HepG2 (cell line): ENCODE results near the gene CCDC117. TPM values are rescaled to one million over a fixed set of nuclear protein-coding genes. Genes with fewer than 3 reads are reported as not detected.

Experiments
- CEBPG ChIP-seq: IDR thresholded peaks from 2 replicates; pipeline ENCODE4 v1.6.1; 2016
- HMGA1 ChIP-seq: sonication (generic); formaldehyde crosslinking; conservative IDR thresholded peaks from 2 replicates; pipeline ENCODE4 v1.4.0; 2020; ENCODE audit warnings: missing genetic modification reagents
- HNRNPLL ChIP-seq: fragments of 200-400 bp; formaldehyde crosslinking; IDR thresholded peaks from 2 replicates; pipeline ENCODE4 v1.6.1; 2017; ENCODE audit warnings: mild to moderate bottlenecking, low read depth, low read length; ENCODE audit not compliant: poor library complexity, severe bottlenecking
- HOXA5 ChIP-seq: sonication (generic); formaldehyde crosslinking; IDR thresholded peaks from 2 replicates; pipeline ENCODE4 v1.4.0; 2020; ENCODE audit warnings: missing genetic modification reagents
- KDM5B ChIP-seq: sonication (generic); formaldehyde crosslinking; IDR thresholded peaks from 2 replicates; pipeline ENCODE4 v1.4.0; 2020; ENCODE audit warnings: missing genetic modification reagents, mild to moderate bottlenecking, borderline replicate concordance
- NR3C1 ChIP-seq: sonication (generic); formaldehyde crosslinking; IDR thresholded peaks from 2 replicates; pipeline ENCODE4 v1.4.0; 2020; ENCODE audit warnings: missing genetic modification reagents
- SAFB2 ChIP-seq: sonication (generic); formaldehyde crosslinking; IDR thresholded peaks from 2 replicates; pipeline ENCODE4 v1.5.1; 2020; ENCODE audit warnings: missing genetic modification reagents, low read depth, mild to moderate bottlenecking, borderline replicate concordance
- SIX4 ChIP-seq: sonication (generic); formaldehyde crosslinking; IDR thresholded peaks from 2 replicates; pipeline ENCODE4 v1.4.0; 2020; ENCODE audit warnings: missing genetic modification reagents
- SRSF1 ChIP-seq: fragments of 200-400 bp; formaldehyde crosslinking; optimal IDR thresholded peaks from 2 replicates; pipeline ENCODE3; 2017; ENCODE audit warnings: mild to moderate bottlenecking, low read depth, low read length, moderate library complexity
- TEAD3 ChIP-seq: optimal IDR thresholded peaks from 2 replicates; pipeline ENCODE3; 2016; ENCODE audit warnings: borderline replicate concordance
- WIZ ChIP-seq: sonication (generic); formaldehyde crosslinking; IDR thresholded peaks from 2 replicates; pipeline ENCODE4 v1.5.1; 2020; ENCODE audit warnings: mild to moderate bottlenecking, missing genetic modification reagents
- YY1 ChIP-seq: IDR thresholded peaks from 2 replicates; pipeline ENCODE4 v1.6.1; 2011; ENCODE audit warnings: low read length, low read depth, moderate library complexity, mild to moderate bottlenecking; ENCODE audit not compliant: insufficient read depth, insufficient replicate concordance
- ZFP37 ChIP-seq: sonication (generic); formaldehyde crosslinking; IDR thresholded peaks from 2 replicates; pipeline ENCODE4 v1.4.0; 2020; ENCODE audit warnings: missing genetic modification reagents, borderline replicate concordance
- ZFY ChIP-seq: sonication (generic); formaldehyde crosslinking; IDR thresholded peaks from 2 replicates; pipeline ENCODE4 v1.4.0; 2020; ENCODE audit warnings: missing genetic modification reagents
- ZNF354B ChIP-seq: sonication (generic); formaldehyde crosslinking; IDR thresholded peaks from 2 replicates; pipeline ENCODE4 v1.8.0; 2022; ENCODE audit warnings: mild to moderate bottlenecking, missing genetic modification reagents
- ZNF367 ChIP-seq: sonication (generic); formaldehyde crosslinking; IDR thresholded peaks from 2 replicates; pipeline ENCODE4 v1.4.0; 2020; ENCODE audit warnings: missing genetic modification reagents, borderline replicate concordance
- ZNF562 ChIP-seq: sonication (generic); formaldehyde crosslinking; IDR thresholded peaks from 2 replicates; pipeline ENCODE4 v1.8.0; 2022; ENCODE audit warnings: missing genetic modification reagents, borderline replicate concordance
- ZNF616 ChIP-seq: sonication (generic); formaldehyde crosslinking; IDR thresholded peaks from 2 replicates; pipeline ENCODE4 v1.5.0; 2020; ENCODE audit warnings: low read depth, mild to moderate bottlenecking, missing genetic modification reagents
- ZNF790 ChIP-seq: sonication (generic); formaldehyde crosslinking; IDR thresholded peaks from 2 replicates; pipeline ENCODE4 v1.8.0; 2022; ENCODE audit warnings: missing genetic modification reagents, mild to moderate bottlenecking, borderline replicate concordance
- polyA plus RNA-seq, 8 experiments: library from polyadenylated mRNA; depleted of rRNA in 3 of 8; stranded (reverse) in 7 of 8; unstranded in 1 of 8; fragments of >200 nt; fragmentation: Illumina TruSeq in 4 of 8; extraction: Trizol in 4 of 8; gene quantifications; 2 replicates each; pipeline versions ENCODE4 v1.2.1 to v1.2.3, GENCODE V29; 2011 to 2016; ENCODE audit warnings: low read depth in 4 of 8, missing spikeins in 1 of 8, mixed read lengths in 1 of 8; ENCODE audit not compliant: insufficient read depth in 1 of 8
- total RNA-seq, 5 experiments: library from RNA; depleted of rRNA; stranded (reverse); fragments of >200 nt; fragmentation: Illumina TruSeq; extraction: Trizol; gene quantifications; 2 replicates each; pipeline ENCODE4 v1.2.3, GENCODE V29; 2016; ENCODE audit warnings: low read depth in 1 of 5
- TF ChIP-seq, protein P1 (sequence below): sonication (generic); formaldehyde crosslinking; IDR thresholded peaks from 2 replicates; pipeline ENCODE4 v1.5.0; 2020; ENCODE audit warnings: mild to moderate bottlenecking, low read depth, missing genetic modification reagents, borderline replicate concordance
- TF ChIP-seq, protein P2 (sequence below): sonication (generic); formaldehyde crosslinking; IDR thresholded peaks from 2 replicates; pipeline ENCODE4 v1.4.0; 2020; ENCODE audit warnings: missing genetic modification reagents
- TF ChIP-seq, protein P3 (sequence below): IDR thresholded peaks from 2 replicates; pipeline ENCODE4 v1.6.1; 2016; ENCODE audit warnings: missing compliant biosample characterization, missing genetic modification reagents, borderline replicate concordance
- TF ChIP-seq, protein P4 (sequence below): sonication (generic); formaldehyde crosslinking; IDR thresholded peaks from 2 replicates; pipeline ENCODE4 v1.9.0; 2021; ENCODE audit warnings: missing genetic modification reagents, mild to moderate bottlenecking, borderline replicate concordance
- TF ChIP-seq, protein P5 (sequence below): sonication (generic); formaldehyde crosslinking; IDR thresholded peaks from 2 replicates; pipeline ENCODE4 v1.4.0; 2020; ENCODE audit warnings: missing genetic modification reagents, borderline replicate concordance

CCDC117 gene
- total and polyA plus RNA-seq, 2 of the 13 experiments (the other 11 are each of a cell fraction or from before 2014, with no cell fraction given) = 12.6 to 34.2 TPM

DNA sequence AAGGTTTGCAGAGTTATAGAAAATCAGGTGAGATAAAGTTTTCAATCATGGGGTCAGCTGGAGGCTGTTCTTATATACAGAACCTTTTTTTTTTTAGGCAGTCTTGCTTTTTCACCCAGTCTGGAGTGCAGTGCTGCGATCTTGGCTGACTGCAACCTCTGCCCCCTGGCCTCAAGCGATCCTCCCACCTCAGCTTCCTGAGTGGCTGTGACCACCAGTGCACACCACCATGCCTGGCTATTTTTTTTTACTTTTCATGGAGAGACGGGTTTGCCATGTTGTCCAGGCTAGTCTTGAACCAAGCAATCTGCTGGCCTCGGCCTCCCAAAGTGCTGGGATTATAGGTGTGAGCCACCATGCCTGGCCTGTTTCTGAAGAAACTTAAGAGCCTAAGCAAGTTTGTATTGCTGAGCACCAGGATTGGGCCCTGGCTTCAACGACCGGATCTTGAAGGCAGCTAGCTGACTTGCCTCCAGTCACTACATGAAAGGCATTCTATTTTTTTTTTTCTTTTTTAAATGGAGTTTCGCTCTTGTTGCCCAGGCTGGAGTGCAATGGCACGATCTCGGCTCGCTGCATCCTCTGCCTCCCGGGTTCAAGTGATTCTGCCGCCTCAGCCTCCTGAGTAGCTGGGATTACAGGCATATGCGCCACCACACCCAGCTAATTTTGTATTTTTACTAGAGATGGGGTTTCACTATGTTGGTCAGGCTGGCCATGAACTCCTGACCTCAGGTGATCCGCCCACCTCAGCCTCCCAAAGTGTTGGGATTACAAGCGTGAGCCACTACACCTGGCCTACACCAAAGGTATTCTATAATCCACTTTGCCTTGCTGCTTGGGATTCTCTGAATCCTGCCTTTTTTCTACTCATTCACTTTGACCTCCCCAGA lies 20.2 kb downstream of the CCDC117 start (continued):
- TF ChIP-seq ZNF790 (CRISPR knock-in tag) = no peak
- TF ChIP-seq SRSF1 = peak; percentile 32
- no peak for TF ChIP-seq ZNF354B (CRISPR knock-in tag)
- TF ChIP-seq, protein P1, sequence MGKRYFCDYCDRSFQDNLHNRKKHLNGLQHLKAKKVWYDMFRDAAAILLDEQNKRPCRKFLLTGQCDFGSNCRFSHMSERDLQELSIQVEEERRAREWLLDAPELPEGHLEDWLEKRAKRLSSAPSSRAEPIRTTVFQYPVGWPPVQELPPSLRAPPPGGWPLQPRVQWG (CRISPR knock-in tag) = no peak
- no peak for TF ChIP-seq YY1
- no peak for TF ChIP-seq ZNF562 (CRISPR knock-in tag)
- TF ChIP-seq, protein P2, sequence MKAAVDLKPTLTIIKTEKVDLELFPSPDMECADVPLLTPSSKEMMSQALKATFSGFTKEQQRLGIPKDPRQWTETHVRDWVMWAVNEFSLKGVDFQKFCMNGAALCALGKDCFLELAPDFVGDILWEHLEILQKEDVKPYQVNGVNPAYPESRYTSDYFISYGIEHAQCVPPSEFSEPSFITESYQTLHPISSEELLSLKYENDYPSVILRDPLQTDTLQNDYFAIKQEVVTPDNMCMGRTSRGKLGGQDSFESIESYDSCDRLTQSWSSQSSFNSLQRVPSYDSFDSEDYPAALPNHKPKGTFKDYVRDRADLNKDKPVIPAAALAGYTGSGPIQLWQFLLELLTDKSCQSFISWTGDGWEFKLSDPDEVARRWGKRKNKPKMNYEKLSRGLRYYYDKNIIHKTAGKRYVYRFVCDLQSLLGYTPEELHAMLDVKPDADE = no peak
- TF ChIP-seq HMGA1 (CRISPR knock-in tag) = no peak
- TF ChIP-seq WIZ (CRISPR knock-in tag) = no peak
- no peak for TF ChIP-seq NR3C1
- TF ChIP-seq, protein P3, sequence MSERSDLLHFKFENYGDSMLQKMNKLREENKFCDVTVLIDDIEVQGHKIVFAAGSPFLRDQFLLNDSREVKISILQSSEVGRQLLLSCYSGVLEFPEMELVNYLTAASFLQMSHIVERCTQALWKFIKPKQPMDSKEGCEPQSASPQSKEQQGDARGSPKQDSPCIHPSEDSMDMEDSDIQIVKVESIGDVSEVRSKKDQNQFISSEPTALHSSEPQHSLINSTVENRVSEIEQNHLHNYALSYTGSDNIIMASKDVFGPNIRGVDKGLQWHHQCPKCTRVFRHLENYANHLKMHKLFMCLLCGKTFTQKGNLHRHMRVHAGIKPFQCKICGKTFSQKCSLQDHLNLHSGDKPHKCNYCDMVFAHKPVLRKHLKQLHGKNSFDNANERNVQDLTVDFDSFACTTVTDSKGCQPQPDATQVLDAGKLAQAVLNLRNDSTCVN (CRISPR knock-in tag) = no peak
- no peak for TF ChIP-seq HNRNPLL
- no peak for TF ChIP-seq KDM5B
- TF ChIP-seq ZFY (CRISPR knock-in tag) = peak; percentile 31; the same call in 1 of the 2 replicates
- TF ChIP-seq ZNF616 (CRISPR knock-in tag) = no peak
- TF ChIP-seq, protein P4, sequence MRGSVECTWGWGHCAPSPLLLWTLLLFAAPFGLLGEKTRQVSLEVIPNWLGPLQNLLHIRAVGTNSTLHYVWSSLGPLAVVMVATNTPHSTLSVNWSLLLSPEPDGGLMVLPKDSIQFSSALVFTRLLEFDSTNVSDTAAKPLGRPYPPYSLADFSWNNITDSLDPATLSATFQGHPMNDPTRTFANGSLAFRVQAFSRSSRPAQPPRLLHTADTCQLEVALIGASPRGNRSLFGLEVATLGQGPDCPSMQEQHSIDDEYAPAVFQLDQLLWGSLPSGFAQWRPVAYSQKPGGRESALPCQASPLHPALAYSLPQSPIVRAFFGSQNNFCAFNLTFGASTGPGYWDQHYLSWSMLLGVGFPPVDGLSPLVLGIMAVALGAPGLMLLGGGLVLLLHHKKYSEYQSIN = no peak
- no peak for TF ChIP-seq CEBPG (CRISPR knock-in tag)
- no peak for TF ChIP-seq ZNF367 (CRISPR knock-in tag)
- TF ChIP-seq ZFP37 (CRISPR knock-in tag) = no peak
- no peak for TF ChIP-seq SAFB2 (CRISPR knock-in tag)
- TF ChIP-seq, protein P5, sequence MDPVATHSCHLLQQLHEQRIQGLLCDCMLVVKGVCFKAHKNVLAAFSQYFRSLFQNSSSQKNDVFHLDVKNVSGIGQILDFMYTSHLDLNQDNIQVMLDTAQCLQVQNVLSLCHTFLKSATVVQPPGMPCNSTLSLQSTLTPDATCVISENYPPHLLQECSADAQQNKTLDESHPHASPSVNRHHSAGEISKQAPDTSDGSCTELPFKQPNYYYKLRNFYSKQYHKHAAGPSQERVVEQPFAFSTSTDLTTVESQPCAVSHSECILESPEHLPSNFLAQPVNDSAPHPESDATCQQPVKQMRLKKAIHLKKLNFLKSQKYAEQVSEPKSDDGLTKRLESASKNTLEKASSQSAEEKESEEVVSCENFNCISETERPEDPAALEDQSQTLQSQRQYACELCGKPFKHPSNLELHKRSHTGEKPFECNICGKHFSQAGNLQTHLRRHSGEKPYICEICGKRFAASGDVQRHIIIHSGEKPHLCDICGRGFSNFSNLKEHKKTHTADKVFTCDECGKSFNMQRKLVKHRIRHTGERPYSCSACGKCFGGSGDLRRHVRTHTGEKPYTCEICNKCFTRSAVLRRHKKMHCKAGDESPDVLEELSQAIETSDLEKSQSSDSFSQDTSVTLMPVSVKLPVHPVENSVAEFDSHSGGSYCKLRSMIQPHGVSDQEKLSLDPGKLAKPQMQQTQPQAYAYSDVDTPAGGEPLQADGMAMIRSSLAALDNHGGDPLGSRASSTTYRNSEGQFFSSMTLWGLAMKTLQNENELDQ = no peak
- no peak for TF ChIP-seq HOXA5
- no peak for TF ChIP-seq SIX4
- TF ChIP-seq TEAD3 (CRISPR knock-in tag) = no peak
